HEK293T (cell line): ENCODE data around the gene CD83.

Experiments used
- BHLHE40 ChIP-seq: fragments of 450-650 bp; IDR thresholded peaks from 2 replicates; pipeline ENCODE4 v1.6.1; 2016; ENCODE audit warnings: mild to moderate bottlenecking, moderate library complexity, borderline replicate concordance
- FOXK2 ChIP-seq: fragments of 450-650 bp; IDR thresholded peaks from 2 replicates; pipeline ENCODE4 v1.6.1; 2016; ENCODE audit warnings: mild to moderate bottlenecking
- SP1 ChIP-seq: fragments of 450-650 bp; IDR thresholded peaks from 2 replicates; pipeline ENCODE4 v1.6.1; 2017

DNA sequence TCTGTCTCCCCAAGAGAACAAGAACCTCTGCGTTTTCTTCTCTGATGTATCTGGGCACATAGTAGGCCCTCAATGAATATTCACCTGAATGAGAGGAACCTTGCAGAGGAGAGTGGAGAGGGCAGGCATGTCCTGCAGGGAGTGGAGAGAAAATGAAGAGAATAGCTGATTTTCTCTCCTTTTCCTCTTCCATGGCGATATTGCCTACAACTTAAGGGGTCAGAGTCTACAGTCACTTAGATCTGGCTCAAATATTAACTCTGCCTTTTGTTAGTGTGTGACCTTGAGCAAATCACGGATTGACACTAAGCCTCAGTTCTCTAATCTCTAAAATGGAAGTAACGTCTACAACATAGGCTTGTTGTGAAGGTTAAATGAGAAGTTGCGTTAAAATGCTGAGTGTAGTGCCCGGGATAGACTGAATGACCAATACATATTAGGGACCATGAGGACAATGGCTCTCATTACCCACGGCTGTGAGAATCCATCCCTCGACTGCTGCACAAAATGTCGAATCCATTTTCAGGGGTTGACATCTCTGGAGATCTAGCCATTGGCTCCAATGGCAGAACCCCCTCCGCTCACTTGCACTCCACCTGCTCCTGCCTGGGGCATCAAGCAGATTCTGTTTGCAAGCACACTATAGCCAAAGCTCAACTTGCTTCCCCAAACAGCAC, 14.8 kb downstream of the CD83 start:
- TF ChIP-seq BHLHE40: no peak
- TF ChIP-seq FOXK2: no peak
- no peak for TF ChIP-seq SP1
